Measurements from ENCODE around the gene SLC2A13. TPM values are rescaled to one million over a fixed set of nuclear protein-coding genes. Genes with fewer than 3 reads are reported as not detected.

The SLC2A13 gene
- total and polyA plus RNA-seq, 2 donors from 2014 or later = 3.9 to 18.6 TPM

- H3K9me3 ChIP-seq (ENCODE audit: control insufficient read depth in 2 of 3, insufficient read depth in 1 of 3, low read length in 3 of 3) = no peaks in the 10 kb centered on the region
- no peaks in the 10 kb centered on the region for H3K27me3 ChIP-seq (ENCODE audit: control insufficient read depth, insufficient read depth, low read length)
- no peak overlapping the region for H3K4me3 ChIP-seq (ENCODE audit: low read length in 3 of 3)
- intact Hi-C loops (cut with DNase I) = loop anchor here (10.0 kb wide), 1 partner anchor 72 kb away; the partner anchor contains the start of gene LRRK2
- no peak overlapping the region for H3K27ac ChIP-seq (ENCODE audit: low read depth in 2 of 2, low read length in 2 of 2)
- FAIRE-seq (peak; percentile 80), DNase-seq (peak in 4 of 5 donors; percentile 52 to 78 (median 60))
- no peaks in the 10 kb centered on the region for H3K4me1 ChIP-seq (ENCODE audit: control insufficient read depth in 2 of 3, insufficient read depth in 2 of 3, low read depth in 1 of 3, low read length in 3 of 3)
- H3K36me3 ChIP-seq (ENCODE audit: control insufficient read depth in 2 of 3, insufficient read depth in 3 of 3, low read length in 3 of 3) = no peaks in the 10 kb centered on the region
- TF ChIP-seq CTCF (IDR thresholded peaks at IDR 0.05; ENCODE audit: borderline replicate concordance, extremely low read depth, insufficient read depth) = peak; percentile 80
- H3K9ac ChIP-seq (ENCODE audit: low read length in 3 of 3) = no peak overlapping the region
Observed at GRCh38 chr12:40152783-40153383, 47.0 kb upstream of the SLC2A13 start.

- no peak overlapping the region for H3K4me3 ChIP-seq (ENCODE audit: low read length in 3 of 3)
- DNase-seq (no peak), FAIRE-seq (no peak)
- TF ChIP-seq CTCF (IDR thresholded peaks at IDR 0.05; ENCODE audit: borderline replicate concordance, extremely low read depth, insufficient read depth) = no peak
- H3K9ac ChIP-seq (ENCODE audit: low read length in 3 of 3) = no peak overlapping the region
- no peak overlapping the region for H3K27ac ChIP-seq (ENCODE audit: low read depth in 2 of 2, low read length in 2 of 2)
- H3K36me3 ChIP-seq (ENCODE audit: control insufficient read depth in 2 of 3, insufficient read depth in 3 of 3, low read length in 3 of 3) = no peaks in the 10 kb centered on the region
- H3K27me3 ChIP-seq (ENCODE audit: control insufficient read depth, insufficient read depth, low read length) = no peaks in the 10 kb centered on the region
- H3K9me3 ChIP-seq (ENCODE audit: control insufficient read depth in 2 of 3, insufficient read depth in 1 of 3, low read length in 3 of 3) = no peaks in the 10 kb centered on the region
- intact Hi-C loops (cut with DNase I) = loop anchor here (10.0 kb wide), 1 partner anchor 75 kb away; the partner anchor contains the start of gene LRRK2
- no peaks in the 10 kb centered on the region for H3K4me1 ChIP-seq (ENCODE audit: control insufficient read depth in 2 of 3, insufficient read depth in 2 of 3, low read depth in 1 of 3, low read length in 3 of 3)
Observed at GRCh38 chr12:40149673-40150260, 43.9 kb upstream of the SLC2A13 start.

GRCh38 chr12:40146800-40147797 lies 41.2 kb upstream of the SLC2A13 start:
- FAIRE-seq = no peak
- no peak overlapping the region for H3K4me3 ChIP-seq (ENCODE audit: low read length in 3 of 3)
- DNase-seq = peak in 3 of 5 donors; percentile 18 to 25 (median 24)
- H3K27ac ChIP-seq (ENCODE audit: low read depth in 2 of 2, low read length in 2 of 2) = no peak overlapping the region
- H3K9ac ChIP-seq (ENCODE audit: low read length in 3 of 3) = no peak overlapping the region
- no peaks in the 10 kb centered on the region for H3K36me3 ChIP-seq (ENCODE audit: control insufficient read depth in 2 of 3, insufficient read depth in 3 of 3, low read length in 3 of 3)
- intact Hi-C loops (cut with DNase I) = no loop called here
- H3K4me1 ChIP-seq (ENCODE audit: control insufficient read depth in 2 of 3, insufficient read depth in 2 of 3, low read depth in 1 of 3, low read length in 3 of 3) = no peaks in the 10 kb centered on the region
- H3K27me3 ChIP-seq (ENCODE audit: control insufficient read depth, insufficient read depth, low read length) = no peaks in the 10 kb centered on the region
- TF ChIP-seq CTCF (IDR thresholded peaks at IDR 0.05; ENCODE audit: borderline replicate concordance, extremely low read depth, insufficient read depth) = no peak
- no peaks in the 10 kb centered on the region for H3K9me3 ChIP-seq (ENCODE audit: control insufficient read depth in 2 of 3, insufficient read depth in 1 of 3, low read length in 3 of 3)
